DND-41 (cell line): ENCODE results near the gene TMEM109.

Experiments
- ATAC-seq: fragments of 200-7000 bp; cut with Tn5 transposase; 3 replicates; pipeline ENCODE4 v1.9.1; 2021; ENCODE audit warnings: low read depth; ENCODE audit not compliant: insufficient read depth
- DNase-seq: peaks from one replicate; pipeline ENCODE4 v3.0.0-alpha.2; 2020
- H2AFZ ChIP-seq: 2 replicates; pipeline ENCODE4 v1.6.0; 2012; ENCODE audit warnings: low read depth, low read length
- H3K27ac ChIP-seq: 2 replicates; pipeline ENCODE4 v1.5.1; 2012; ENCODE audit warnings: low read length, inconsistent platforms
- H3K27me3 ChIP-seq: fragments of 200-600 bp; sonication (generic); 2 replicates; pipeline ENCODE4 v1.6.0; 2012; ENCODE audit warnings: low read length, mild to moderate bottlenecking, inconsistent platforms; ENCODE audit not compliant: insufficient read depth, poor library complexity
- H3K36me3 ChIP-seq: 2 replicates; pipeline ENCODE4 v1.5.1; 2012; ENCODE audit warnings: low read length, inconsistent platforms; ENCODE audit not compliant: insufficient read depth
- H3K4me1 ChIP-seq: 2 replicates; pipeline ENCODE4 v1.5.1; 2012; ENCODE audit warnings: mild to moderate bottlenecking, low read length; ENCODE audit not compliant: insufficient read depth
- H3K4me2 ChIP-seq: 2 replicates; pipeline ENCODE4 v1.6.0; 2012; ENCODE audit warnings: mild to moderate bottlenecking, moderate library complexity, low read length, inconsistent platforms; ENCODE audit not compliant: insufficient read depth
- H3K4me3 ChIP-seq, 2 experiments: fragments of 200-600 bp in 1 of 2; shearing (Covaris generic) in 1 of 2; 2 replicates each; pipeline ENCODE4 v1.5.1; 2012 to 2016; ENCODE audit warnings: inconsistent platforms in 2 of 2, low read length in 2 of 2, mild to moderate bottlenecking in 2 of 2, low read depth in 1 of 2, moderate library complexity in 1 of 2
- H3K79me2 ChIP-seq: 2 replicates; pipeline ENCODE4 v1.6.0; 2012; ENCODE audit warnings: low read length, inconsistent platforms; ENCODE audit not compliant: insufficient read depth
- H3K9ac ChIP-seq: 2 replicates; pipeline ENCODE4 v1.6.0; 2012; ENCODE audit warnings: low read depth, mild to moderate bottlenecking, inconsistent platforms, low read length, moderate library complexity
- H3K9me3 ChIP-seq: 2 replicates; pipeline ENCODE4 v1.5.1; 2012; ENCODE audit warnings: low read length, moderate library complexity, mild to moderate bottlenecking, inconsistent platforms; ENCODE audit not compliant: insufficient read depth, severe bottlenecking
- H4K20me1 ChIP-seq: 2 replicates; pipeline ENCODE4 v1.6.0; 2012; ENCODE audit warnings: low read length; ENCODE audit not compliant: insufficient read depth
- CTCF ChIP-seq: IDR thresholded peaks from 2 replicates; pipeline ENCODE4 v1.5.1; 2012; ENCODE audit warnings: borderline replicate concordance, low read length, moderate library complexity, mild to moderate bottlenecking; ENCODE audit not compliant: poor library complexity, severe bottlenecking; ENCODE audit errors: extremely low read depth
- EZH2 ChIP-seq: IDR thresholded peaks from 3 replicates; pipeline ENCODE4 v1.6.1; 2012; ENCODE audit warnings: borderline replicate concordance, low read depth, mild to moderate bottlenecking, moderate library complexity, low read length, inconsistent platforms; ENCODE audit not compliant: severe bottlenecking

The TMEM109 gene

DNA sequence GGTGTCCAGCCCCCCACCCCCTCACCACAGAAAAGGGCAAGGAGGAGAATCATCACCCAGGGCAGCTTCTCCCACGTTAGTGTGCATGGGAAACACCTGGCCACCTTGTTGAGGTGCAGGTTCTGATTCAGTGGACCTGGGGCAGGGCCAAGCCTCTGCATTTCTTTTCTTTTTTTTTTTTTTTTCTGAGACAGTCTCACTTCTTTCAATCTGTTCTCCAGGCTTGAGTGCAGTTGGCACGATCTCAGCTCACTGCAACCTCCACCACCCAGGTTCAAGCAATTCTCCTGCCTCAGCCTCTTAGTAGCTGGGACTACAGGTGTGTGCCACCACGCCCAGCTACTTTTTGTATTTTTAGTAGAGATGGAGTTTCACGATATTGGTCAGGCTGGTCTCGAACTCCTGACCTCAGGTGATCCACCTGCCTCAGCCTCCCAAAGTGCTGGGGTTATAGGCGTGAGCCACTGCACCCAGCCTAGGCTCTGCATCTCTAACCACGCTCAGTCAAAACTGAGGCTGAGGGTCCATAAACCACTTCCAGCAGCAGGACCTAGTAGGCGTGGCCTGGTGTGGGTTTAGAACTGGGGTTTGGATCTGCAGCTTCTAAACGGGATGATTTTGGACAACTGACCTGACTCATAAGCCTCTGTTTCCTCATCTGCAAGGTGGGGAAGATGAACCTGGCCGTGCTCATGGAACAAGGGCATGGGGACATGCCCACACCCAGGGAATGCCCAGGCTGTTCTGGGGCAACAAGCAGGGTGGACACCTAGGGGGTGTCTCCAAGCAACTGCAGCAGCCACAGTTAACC lies 45.9 kb upstream of the TMEM109 start:
- Histone ChIP-seq H3K79me2 (no peaks in the 10 kb centered on the region), H3K9ac (no peak overlapping the region), H3K27ac (peak overlapping the region; percentile 93), H4K20me1 (no peaks in the 10 kb centered on the region), H3K9me3 (no peaks in the 10 kb centered on the region), H3K4me3 (no peak overlapping the region), H3K4me2 (no peak overlapping the region; the same call in 1 of the 2 replicates), H3K27me3 (no peaks in the 10 kb centered on the region), H2AFZ (no peak overlapping the region), H3K36me3 (no peaks in the 10 kb centered on the region), H3K4me1 (peaks cover 71% of the 10 kb centered on the region)
- peak; percentile 61 for DNase-seq
- no peak for ATAC-seq
- TF ChIP-seq EZH2 (no peak), CTCF (no peak)

DNA sequence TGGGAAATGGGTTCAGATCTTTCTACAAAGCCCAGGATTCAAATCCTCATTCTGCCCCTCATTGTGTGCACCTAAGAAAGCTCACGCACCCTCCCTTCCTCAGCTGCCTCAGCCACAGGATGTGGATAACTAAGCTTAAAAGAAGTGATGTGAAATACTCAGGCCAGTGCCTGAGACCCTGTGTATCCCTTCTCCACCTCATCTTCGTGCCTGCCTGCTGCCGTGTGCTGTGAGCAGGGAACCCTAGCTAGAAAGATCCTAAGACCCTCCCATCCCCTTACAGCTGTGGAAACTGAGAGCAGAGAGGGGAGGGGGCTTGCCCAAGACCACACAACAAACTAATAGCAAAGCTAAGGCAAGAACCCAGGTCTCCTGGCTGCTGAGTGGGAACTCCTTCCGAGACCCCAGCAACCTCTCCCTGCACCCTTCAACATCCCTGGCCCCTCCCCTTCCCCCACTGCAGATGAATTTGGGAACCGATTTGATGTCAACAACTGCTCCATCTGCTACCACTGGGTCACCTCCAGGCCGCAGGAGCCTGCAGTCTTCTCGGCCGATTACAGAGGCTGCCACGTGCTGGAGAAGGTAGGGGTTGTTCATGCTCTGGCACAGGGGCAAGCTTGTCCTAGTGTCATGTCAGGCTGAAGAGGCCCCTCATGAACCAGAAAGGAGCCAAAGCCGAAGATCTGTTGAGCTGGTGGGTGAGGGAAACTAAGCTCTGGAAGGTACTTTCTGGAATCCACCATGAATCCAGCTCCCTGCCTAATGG lies 45.1 kb upstream of the TMEM109 start:
- ATAC-seq: peak; percentile 14; the same call in 2 of the 3 replicates
- peak overlapping the region; percentile 93 for H3K27ac ChIP-seq
- no peak overlapping the region for H3K9ac ChIP-seq
- DNase-seq: peak; percentile 63
- no peaks in the 10 kb centered on the region for H3K36me3 ChIP-seq
- H3K4me2 ChIP-seq: no peak overlapping the region; the same call in 1 of the 2 replicates
- no peak overlapping the region for H2AFZ ChIP-seq
- no peaks in the 10 kb centered on the region for H3K27me3 ChIP-seq
- H3K79me2 ChIP-seq: no peaks in the 10 kb centered on the region
- no peak for TF ChIP-seq CTCF
- TF ChIP-seq EZH2: no peak
- peaks cover 79% of the 10 kb centered on the region for H3K4me1 ChIP-seq
- no peaks in the 10 kb centered on the region for H4K20me1 ChIP-seq
- H3K4me3 ChIP-seq: no peak overlapping the region
- no peaks in the 10 kb centered on the region for H3K9me3 ChIP-seq

GRCh38 chr11:60869451-60869825 lies 44.5 kb upstream of the TMEM109 start:
- no peak overlapping the region for H3K9ac ChIP-seq
- H3K27me3 ChIP-seq: no peaks in the 10 kb centered on the region
- no peaks in the 10 kb centered on the region for H3K9me3 ChIP-seq
- no peaks in the 10 kb centered on the region for H3K36me3 ChIP-seq
- ATAC-seq (no peak), DNase-seq (no peak)
- no peaks in the 10 kb centered on the region for H3K79me2 ChIP-seq
- no peak overlapping the region for H3K4me3 ChIP-seq
- H3K4me1 ChIP-seq: peaks cover 85% of the 10 kb centered on the region
- H2AFZ ChIP-seq: no peak overlapping the region
- no peak for TF ChIP-seq EZH2
- no peak for TF ChIP-seq CTCF
- H4K20me1 ChIP-seq: no peaks in the 10 kb centered on the region
- peak overlapping the region; percentile 93 for H3K27ac ChIP-seq
- no peak overlapping the region for H3K4me2 ChIP-seq
